Stimulated activated CD8-positive, alpha-beta memory T cell treated with anti-CD3 and anti-CD28 coated beads, Interleukin-4, amount 100 ng/mL, for 1 hour (primary cell): Measurements from ENCODE around the gene PRRT3.
"Not testable (repeated sequence)": the region's sequence is repeated elsewhere in the genome, so short reads cannot be mapped to it uniquely, and the experiment has no call there.

ENCODE experiments used
- DNase-seq, 2 donors: peaks; one replicate each; pipeline ENCODE4 v3.0.0-alpha.2; 2020; ENCODE audit warnings: low read depth in 2 of 2, low spot score in 1 of 2

Gene PRRT3

DNA sequence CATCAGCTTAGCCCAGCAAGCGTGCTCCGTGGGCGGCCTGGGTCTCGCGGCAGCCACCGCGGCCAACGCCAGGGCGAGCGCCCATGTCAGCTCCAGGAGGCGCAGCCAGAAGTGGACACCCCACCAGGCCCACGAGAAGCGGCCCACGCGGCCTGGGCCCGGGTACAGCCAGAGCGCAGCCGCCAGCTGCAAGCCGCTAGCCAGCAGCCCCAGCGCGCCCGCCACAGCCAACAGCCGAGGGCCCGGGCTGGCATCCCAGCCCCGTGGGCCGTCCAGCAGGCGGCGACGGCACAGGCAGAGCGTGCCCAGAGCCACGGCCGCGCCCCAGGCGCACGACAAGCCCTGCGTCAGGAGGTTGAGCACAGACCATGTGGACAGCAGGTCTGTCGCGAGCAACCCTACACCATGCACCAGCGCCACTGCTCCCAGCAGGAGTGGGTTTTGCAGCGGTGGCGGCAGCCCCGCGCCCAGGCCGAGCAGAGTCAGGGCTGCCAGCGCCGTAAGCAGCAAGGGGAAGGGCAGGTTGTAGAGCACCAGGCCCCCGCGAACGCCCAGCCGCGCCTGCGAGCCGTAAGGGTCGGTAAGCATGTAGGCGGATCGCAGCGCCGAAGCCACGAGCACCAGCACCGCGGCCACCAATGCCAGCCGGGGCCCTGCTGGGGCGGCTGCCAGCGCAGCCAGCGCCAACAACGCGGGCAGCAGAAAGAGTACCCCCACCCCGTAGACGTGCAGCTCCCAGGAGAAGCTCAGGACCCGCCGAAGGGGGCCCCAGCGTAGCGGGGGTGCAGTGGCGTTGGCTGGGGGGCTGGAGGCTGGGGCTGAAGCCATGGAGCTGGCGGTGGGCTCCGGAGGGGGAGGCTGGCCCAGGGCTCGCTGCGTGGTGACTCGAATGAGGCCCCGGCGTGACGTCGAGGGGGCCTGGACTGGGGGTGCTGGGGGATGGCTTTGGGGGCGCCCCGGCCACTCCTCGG is 4.9 kb downstream of the PRRT3 start:
- DNase-seq = no peak

DNA sequence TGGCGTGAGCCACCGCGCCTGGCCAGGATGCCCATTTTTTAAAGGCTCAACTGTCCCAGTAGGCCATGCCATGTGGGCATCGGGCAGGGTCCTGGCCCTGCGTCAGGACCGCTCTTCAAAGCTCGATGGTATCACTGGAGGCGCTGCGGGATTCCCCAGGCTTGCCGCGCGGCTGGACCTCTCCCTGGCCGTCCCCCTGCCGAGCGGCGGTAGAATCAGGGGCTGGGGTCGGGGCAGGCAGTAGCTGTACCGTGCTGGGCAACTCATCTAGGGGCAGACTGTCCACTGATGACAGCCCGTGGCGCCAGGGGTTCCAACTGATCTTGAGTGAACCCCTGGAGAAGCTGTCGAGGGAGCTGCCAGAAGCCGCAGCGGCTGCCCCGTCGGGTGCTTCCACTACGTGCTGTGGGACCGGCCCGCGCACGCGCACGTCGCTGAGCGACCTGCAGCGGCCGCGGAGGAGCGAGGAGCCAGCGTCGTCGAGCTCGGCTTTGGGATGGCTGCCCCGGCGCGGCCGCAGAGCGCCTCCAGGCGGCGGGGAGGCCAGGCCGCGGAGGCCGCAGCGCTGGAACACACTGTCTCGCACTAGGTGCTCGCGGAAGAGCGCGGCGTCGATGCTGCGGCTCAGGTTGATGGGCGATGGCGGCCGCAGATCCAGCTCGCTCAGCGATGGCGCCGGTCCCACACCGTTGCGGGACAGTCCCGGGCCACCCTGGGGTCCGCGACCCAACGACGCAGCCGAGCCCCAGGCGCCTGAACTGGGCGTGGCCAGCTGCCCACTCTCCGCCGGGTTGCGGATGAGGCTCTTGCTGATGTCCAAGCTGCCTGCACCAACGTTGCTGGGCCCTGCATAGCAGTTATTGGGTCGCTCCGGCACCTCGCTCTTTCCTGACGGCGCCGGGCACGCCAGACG is 5.8 kb downstream of the PRRT3 start:
- DNase-seq = peak; percentile 50 to 59

DNA sequence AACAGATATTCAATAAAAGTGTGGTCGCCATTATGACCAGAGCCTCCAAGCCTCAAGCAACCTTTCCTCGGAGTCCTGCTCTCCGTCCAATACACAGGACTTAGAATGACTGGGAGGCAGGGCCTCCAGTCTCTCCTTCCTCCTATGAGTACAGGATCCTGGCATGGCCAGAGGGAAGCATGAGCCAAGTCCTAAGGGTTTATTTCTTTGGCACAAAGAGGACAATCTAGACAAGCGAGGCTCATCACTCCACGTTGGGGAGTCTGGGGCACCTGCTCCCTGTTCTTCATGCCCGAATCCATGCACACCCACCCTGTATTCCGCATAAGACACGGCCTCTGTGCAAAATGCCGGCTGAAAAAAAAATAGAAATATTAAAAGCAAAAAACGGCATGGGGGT is 6.8 kb downstream of the PRRT3 start:
- DNase-seq = no peak

DNA sequence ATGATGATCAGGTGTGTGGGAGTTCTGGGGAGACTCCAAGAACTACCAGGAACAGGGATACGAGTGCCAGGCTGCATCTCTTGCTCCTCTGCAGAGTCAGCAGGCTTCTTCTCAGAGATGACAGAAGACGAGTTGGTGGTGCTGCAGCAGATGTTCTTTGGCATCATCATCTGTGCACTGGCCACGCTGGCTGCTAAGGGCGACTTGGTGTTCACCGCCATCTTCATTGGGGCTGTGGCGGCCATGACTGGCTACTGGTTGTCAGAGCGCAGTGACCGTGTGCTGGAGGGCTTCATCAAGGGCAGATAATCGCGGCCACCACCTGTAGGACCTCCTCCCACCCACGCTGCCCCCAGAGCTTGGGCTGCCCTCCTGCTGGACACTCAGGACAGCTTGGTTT is 7.9 kb downstream of the PRRT3 start:
- DNase-seq = no peak

DNA sequence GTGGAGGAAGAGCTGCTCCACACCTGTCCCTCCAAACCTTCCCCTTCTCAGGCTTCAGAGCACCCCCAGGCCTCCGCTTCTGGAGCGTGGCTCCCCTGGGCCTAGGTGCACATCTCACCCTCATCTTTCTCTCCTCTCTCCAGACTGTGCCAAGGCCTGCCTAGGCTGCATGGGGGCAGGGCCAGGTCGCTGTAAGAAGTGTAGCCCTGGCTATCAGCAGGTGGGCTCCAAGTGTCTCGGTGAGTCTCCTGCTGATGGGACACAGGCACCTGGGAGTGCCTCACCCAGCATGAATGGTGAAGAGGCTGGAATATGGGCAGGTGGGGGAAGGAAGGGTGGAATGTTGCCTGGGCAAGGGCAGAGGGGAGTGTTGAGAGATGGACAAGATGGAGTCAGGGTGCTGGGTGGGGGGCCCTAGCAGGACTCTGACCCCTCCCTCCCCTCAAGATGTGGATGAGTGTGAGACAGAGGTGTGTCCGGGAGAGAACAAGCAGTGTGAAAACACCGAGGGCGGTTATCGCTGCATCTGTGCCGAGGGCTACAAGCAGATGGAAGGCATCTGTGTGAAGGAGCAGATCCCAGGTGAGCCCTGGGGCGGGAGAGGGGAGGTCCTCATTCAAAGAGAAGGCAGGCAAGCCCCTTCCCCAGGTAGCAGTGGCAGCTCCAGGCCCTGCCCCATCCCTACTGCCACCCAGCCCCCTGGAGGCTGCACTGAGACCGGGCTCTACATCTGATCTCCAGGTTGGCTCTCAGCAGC is 9.1 kb downstream of the PRRT3 start:
- DNase-seq = no peak

DNA sequence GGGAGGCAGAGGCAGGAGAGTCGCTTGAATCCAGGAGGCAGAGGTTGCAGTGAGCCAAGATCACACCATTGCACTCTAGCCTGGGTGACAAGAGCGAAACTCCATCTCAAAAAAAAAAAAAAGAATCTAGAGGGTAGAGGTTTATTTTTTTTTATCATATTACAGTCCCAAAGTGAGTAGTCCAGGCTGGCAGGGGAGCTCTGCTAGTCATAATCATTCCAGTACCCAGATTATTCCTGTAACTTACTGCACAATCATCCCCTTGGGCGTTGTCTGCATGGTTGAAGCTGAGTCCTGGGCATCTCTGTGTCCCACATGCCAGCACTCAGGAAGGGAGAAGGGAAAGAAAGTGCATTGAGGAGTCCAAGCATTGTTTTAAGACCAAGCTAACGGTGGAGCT is 10.0 kb downstream of the PRRT3 start:
- no peak for DNase-seq

DNA sequence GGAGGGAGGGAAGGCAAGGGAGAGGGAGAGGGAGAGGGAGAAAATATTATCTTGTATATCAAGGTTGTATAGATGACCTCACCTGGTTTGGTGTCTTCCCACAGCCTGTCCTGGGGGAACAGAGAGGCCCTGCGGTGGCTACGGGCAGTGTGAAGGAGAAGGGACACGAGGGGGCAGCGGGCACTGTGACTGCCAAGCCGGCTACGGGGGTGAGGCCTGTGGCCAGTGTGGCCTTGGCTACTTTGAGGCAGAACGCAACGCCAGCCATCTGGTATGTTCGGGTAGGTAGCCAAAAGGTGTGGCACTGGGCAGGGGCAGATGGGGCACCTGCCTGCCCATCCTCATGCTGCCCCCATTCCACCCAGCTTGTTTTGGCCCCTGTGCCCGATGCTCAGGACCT is 11.5 kb downstream of the PRRT3 start:
- DNase-seq = no peak

DNA sequence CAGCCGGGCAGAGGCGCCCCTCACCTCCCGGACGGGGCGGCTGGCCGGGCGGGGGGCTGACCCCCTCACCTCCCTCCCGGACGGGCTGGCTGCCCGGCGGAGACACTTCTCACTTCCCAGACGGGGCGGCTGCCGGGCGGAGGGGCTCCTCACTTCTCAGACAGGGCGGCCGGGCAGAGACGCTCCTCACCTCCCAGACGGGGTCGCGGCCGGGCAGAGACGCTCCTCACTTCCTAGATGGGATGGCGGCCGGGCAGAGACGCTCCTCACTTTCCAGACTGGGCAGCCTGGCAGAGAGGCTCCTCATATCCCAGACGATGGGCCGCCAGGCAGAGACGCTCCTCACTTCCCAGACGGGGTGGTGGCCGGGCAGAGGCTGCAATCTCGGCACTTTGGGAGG is 12.3 kb downstream of the PRRT3 start:
- DNase-seq = not testable (repeated sequence)

DNA sequence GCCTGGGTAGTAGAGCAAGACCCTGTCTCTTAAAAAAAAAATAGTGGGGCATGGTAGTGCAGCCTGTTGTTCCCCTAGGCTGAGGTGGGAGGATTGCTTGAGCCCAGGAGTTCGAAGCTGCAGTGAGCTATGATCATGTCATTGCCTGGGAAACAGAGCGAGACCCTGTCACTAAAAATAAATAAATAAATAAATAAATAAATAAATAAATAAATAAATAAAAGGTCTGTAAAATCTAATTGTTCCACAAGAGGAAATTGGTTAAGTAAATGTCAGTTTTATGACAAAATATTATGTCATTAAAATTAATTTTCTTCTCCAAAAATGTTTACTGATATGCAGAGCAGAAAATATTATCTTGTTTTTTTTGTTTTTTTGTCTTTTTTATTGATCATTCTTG is 13.2 kb downstream of the PRRT3 start:
- no peak for DNase-seq

DNA sequence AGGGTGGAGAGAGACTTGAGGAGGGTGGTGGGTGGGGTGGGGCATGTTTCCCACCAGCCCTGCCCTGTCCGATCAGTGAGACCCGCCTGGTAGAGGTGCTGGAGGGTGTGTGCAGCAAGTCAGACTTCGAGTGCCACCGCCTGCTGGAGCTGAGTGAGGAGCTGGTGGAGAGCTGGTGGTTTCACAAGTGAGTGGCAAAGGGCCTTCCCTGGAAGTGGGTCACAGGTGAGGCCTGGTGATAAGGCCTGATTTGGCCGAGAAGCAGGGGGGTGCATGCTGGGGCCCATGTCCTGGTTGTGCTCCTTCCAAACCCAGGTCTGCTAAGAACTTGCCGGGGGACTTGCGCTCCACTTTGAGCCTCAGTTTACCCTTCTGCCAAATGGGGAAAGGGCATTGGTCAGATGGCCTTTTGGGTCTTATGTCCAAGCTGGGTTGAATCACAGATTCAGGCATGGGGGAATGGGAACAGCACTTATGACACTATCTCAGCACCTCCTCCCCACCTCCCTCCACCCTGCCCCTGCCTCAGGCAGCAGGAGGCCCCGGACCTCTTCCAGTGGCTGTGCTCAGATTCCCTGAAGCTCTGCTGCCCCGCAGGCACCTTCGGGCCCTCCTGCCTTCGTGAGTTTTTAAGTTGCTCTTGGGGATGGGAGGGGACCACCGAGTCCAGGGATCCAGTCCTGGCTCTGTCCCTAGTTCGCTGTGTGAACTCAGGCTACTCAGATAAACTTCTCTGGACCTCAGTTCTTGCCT is 14.5 kb downstream of the PRRT3 start:
- DNase-seq = no peak

DNA sequence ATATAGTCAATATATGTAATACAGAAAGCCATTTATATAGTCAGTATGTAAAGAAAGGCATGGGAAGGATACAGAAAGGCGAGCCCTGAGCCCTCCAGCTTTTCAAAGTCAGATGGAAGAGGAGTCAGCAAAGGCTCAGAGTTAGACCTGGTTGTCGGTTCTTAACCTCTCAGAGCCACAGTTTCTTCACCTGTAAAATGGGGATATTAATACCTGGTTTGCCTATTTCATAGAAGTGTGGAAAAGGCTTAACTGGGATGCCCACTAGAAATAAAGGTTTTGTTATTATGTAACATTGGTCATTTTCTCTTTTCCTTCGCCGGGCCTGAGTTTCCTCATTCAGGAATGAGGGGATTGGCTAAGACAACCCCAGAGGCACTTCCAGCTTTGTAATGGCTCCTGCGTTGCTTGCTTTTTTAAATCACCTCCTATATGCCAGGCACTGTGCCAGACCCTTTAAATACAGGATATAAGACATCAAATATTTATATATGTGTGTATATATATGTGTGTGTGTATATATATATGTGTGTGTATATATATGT is 16.2 kb downstream of the PRRT3 start:
- no peak for DNase-seq

DNA sequence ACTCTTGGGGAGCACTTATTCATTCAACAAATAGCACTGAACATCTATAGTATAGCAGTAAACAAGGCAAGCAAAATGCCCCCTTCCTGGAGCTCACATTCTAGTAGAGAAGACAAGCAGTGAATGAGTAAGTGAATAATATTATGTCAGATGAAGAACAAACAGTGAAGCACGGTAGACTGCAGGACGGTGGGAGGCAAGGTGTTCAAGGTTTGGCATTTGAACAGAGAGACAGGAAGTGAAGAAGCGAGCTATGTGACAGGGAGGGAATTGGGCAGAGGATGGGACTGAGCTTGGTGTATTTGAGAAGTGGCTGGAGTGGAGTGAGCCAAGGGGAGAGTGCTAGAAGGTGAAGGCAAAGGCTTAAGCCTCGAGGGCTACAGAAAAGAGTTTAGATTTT is 17.2 kb downstream of the PRRT3 start:
- DNase-seq = no peak

DNA sequence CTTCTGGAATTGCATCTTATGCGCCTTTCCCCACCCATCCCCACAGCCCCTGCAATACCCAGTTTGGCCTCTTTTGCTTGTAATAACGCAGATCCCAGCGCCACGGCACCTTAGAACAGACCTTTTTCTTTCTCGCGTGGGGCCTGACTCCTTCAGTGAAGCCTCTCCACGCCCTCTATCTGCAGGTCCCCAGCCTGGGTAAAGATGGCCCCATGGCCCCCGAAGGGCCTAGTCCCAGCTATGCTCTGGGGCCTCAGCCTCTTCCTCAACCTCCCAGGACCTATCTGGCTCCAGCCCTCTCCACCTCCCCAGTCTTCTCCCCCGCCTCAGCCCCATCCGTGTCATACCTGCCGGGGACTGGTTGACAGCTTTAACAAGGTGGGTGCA is 18.0 kb downstream of the PRRT3 start:
- no peak for DNase-seq

DNA sequence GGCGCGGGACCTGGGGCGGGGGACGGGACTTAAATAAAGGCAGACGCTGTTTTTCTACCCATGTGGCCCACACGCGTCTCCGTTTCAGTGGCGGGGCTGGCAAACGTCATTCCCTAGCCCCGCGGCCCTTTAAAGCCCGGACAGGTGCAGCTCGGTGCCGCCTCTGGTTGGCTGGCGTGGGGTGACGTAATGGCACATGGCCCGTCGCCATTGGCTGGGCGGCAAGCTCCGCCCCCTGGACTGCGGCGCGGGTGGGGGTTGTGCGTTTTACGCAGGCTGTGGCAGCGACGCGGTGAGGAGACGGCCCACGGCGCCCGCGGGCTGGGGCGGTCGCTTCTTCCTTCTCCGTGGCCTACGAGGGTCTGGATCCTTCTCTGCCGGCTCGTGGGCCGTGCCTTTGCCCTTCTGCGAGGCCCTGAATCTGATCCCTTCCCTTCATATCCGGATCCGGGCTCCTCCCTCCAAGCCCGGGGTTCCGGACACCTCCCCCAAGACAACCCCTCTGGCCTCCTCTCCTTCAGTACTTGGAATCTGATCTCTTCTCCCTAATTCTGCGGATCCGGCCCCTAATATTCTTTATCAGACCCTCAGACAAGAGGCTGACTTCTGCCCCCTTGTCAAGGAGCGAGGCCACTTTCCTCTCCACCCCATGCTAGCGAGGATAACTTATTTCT is 18.5 kb downstream of the PRRT3 start, which contains the start of gene CRELD1:
Gene CRELD1, plus strand, starts transcription at position 274 of the 674 bp plus-strand sequence. CDS start 605 bp downstream, outside the sequence.
- DNase-seq = peak; percentile 95 to 96

DNA sequence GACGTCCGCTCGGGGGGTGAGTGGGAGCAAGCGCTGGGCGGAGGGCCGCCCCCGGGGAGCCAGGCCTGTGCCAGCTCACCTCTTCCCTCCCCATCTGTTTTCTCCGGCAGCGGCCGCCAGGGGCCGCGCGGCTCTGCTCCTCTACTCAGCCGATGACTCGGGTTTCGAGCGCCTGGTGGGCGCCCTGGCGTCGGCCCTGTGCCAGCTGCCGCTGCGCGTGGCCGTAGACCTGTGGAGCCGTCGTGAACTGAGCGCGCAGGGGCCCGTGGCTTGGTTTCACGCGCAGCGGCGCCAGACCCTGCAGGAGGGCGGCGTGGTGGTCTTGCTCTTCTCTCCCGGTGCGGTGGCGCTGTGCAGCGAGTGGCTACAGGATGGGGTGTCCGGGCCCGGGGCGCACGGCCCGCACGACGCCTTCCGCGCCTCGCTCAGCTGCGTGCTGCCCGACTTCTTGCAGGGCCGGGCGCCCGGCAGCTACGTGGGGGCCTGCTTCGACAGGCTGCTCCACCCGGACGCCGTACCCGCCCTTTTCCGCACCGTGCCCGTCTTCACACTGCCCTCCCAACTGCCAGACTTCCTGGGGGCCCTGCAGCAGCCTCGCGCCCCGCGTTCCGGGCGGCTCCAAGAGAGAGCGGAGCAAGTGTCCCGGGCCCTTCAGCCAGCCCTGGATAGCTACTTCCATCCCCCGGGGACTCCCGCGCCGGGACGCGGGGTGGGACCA is 19.2 kb downstream of the PRRT3 start:
- DNase-seq = peak; percentile 60 to 80

DNA sequence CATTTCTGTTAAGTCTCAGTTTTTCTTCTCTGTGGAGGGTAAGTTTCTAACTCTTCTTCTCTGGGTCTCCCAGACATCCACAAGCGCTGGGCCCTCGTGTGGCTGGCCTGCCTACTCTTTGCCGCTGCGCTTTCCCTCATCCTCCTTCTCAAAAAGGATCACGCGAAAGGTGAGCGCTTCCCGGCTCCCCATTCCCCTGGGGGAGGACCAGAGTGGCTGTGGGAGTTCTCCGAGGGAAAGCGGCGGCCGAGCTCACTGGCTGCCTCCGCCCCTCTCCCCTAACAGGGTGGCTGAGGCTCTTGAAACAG is 19.7 kb downstream of the PRRT3 start:
- no peak for DNase-seq

DNA sequence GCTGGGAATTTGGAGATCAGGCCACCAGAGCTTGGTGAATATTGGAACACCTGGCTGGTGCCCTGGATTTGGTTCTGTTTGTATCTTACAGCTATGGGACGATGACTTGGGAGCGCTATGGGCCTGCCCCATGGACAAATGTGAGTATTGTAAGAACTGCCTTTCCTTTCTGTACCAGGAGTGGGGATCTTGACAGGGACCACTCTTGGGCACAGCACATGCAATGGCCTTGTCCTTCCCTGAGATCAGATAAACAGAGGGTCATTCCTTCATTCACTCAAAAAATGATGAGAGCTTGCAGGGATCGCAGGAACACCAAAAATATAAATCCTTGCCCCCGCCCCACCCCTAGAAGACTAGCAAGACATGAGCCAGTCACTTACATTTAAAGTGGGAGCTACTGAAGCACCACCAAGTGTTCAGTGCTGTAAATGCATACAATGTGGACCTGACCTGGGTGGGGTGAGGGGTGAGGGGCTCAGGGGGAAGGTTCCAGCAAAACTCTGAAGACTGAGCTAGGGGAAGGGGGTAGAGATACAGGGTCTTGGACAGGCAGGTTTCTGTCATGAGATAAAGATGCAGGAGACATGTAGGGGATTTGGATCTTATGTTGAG is 21.3 kb downstream of the PRRT3 start:
- no peak for DNase-seq

DNA sequence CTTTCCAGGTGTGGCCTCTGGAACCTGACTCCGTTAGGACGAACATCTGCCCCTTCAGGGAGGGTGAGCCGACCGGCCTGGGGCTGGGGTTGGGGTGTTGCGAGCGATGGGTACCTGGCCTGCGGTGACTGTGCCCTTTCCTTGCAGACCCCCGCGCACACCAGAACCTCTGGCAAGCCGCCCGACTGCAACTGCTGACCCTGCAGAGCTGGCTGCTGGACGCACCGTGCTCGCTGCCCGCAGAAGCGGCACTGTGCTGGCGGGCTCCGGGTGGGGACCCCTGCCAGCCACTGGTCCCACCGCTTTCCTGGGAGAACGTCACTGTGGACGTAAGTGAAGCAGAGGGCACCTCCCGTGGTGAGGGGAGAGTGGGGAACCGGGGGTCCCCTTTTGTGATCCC is 24.1 kb downstream of the PRRT3 start:
- no peak for DNase-seq
